LNCAP (cell line): Measurements from ENCODE around the gene ZNF469.

ENCODE experiments used
- CTCF ChIP-seq: fragments of 450-650 bp; IDR thresholded peaks from 2 replicates; pipeline ENCODE4 v1.5.1; 2017; ENCODE audit warnings: mild to moderate bottlenecking

ZNF469 gene

GRCh38 chr16:88411951-88412576 is 29.3 kb downstream of the ZNF469 start:
- no peak for TF ChIP-seq CTCF

GRCh38 chr16:88412766-88413165 is 30.0 kb downstream of the ZNF469 start:
- no peak for TF ChIP-seq CTCF

- TF ChIP-seq CTCF = no peak
These were observed 30.5 kb downstream of the ZNF469 start for GRCh38 chr16:88413231-88413630.

- no peak for TF ChIP-seq CTCF
These were observed 30.9 kb downstream of the ZNF469 start for GRCh38 chr16:88413631-88414030.

GRCh38 chr16:88414521-88415380 is 32.0 kb downstream of the ZNF469 start:
- no peak for TF ChIP-seq CTCF

GRCh38 chr16:88415381-88415705 is 32.6 kb downstream of the ZNF469 start:
- no peak for TF ChIP-seq CTCF

GRCh38 chr16:88415713-88416323 is 33.1 kb downstream of the ZNF469 start:
- no peak for TF ChIP-seq CTCF
